BE2C (cell line): ENCODE data around the gene RPS8.

Experiments used
- DNase-seq: peaks from one replicate; pipeline ENCODE4 v3.0.0-alpha.2; 2020
- H3K27me3 ChIP-seq: fragments of 250-450 bp; sonication (Bioruptor Pico); 2 replicates; pipeline ENCODE4 v1.5.1; 2020; ENCODE audit warnings: mild to moderate bottlenecking
- H3K36me3 ChIP-seq: fragments of 250-450 bp; sonication (Bioruptor Pico); 2 replicates; pipeline ENCODE4 v1.5.1; 2020; ENCODE audit warnings: mild to moderate bottlenecking
- H3K4me1 ChIP-seq: fragments of 250-450 bp; sonication (Bioruptor Pico); 2 replicates; pipeline ENCODE4 v1.5.1; 2020
- H3K4me3 ChIP-seq: 2 replicates; pipeline ENCODE4 v1.5.1; 2011; ENCODE audit warnings: low read depth, low read length
- H3K9me3 ChIP-seq: fragments of 250-450 bp; sonication (Bioruptor Pico); 2 replicates; pipeline ENCODE4 v1.5.1; 2020
- CTCF ChIP-seq: IDR thresholded peaks from 2 replicates; pipeline ENCODE4 v1.5.1; 2012; ENCODE audit warnings: mild to moderate bottlenecking, low read depth, low read length

The RPS8 gene

GRCh38 chr1:44819196-44819607 lies 43.9 kb downstream of the RPS8 start:
- no peak for DNase-seq
- H3K9me3 ChIP-seq = no peaks in the 10 kb centered on the region
- no peak for TF ChIP-seq CTCF
- H3K27me3 ChIP-seq = no peaks in the 10 kb centered on the region
- H3K4me3 ChIP-seq = peak overlapping the region; percentile 55
- H3K4me1 ChIP-seq = no peaks in the 10 kb centered on the region
- H3K36me3 ChIP-seq = no peaks in the 10 kb centered on the region

- Histone ChIP-seq H3K36me3 (no peaks in the 10 kb centered on the region), H3K9me3 (no peaks in the 10 kb centered on the region), H3K27me3 (no peaks in the 10 kb centered on the region), H3K4me1 (no peaks in the 10 kb centered on the region), H3K4me3 (peak overlapping the region; percentile 55)
- DNase-seq = peak; percentile 73
- no peak for TF ChIP-seq CTCF
Observed at GRCh38 chr1:44819608-44820327, 44.4 kb downstream of the RPS8 start.

- Histone ChIP-seq H3K4me3 (peak overlapping the region; percentile 55), H3K36me3 (no peaks in the 10 kb centered on the region), H3K27me3 (no peaks in the 10 kb centered on the region), H3K4me1 (no peaks in the 10 kb centered on the region), H3K9me3 (no peaks in the 10 kb centered on the region)
- DNase-seq = no peak
- no peak for TF ChIP-seq CTCF
Observed at GRCh38 chr1:44820328-44821239, 45.2 kb downstream of the RPS8 start.

GRCh38 chr1:44821240-44821715 lies 45.9 kb downstream of the RPS8 start:
- H3K27me3 ChIP-seq = no peaks in the 10 kb centered on the region
- no peak overlapping the region for H3K4me3 ChIP-seq
- no peaks in the 10 kb centered on the region for H3K36me3 ChIP-seq
- no peak for TF ChIP-seq CTCF
- no peaks in the 10 kb centered on the region for H3K4me1 ChIP-seq
- no peak for DNase-seq
- H3K9me3 ChIP-seq = no peaks in the 10 kb centered on the region

GRCh38 chr1:44822131-44822701 lies 46.9 kb downstream of the RPS8 start:
- Histone ChIP-seq H3K4me1 (no peaks in the 10 kb centered on the region), H3K36me3 (no peaks in the 10 kb centered on the region), H3K9me3 (no peaks in the 10 kb centered on the region), H3K27me3 (no peaks in the 10 kb centered on the region), H3K4me3 (no peak overlapping the region)
- no peak for TF ChIP-seq CTCF
- DNase-seq = no peak
